ENCODE results near the gene PPY.

DNA sequence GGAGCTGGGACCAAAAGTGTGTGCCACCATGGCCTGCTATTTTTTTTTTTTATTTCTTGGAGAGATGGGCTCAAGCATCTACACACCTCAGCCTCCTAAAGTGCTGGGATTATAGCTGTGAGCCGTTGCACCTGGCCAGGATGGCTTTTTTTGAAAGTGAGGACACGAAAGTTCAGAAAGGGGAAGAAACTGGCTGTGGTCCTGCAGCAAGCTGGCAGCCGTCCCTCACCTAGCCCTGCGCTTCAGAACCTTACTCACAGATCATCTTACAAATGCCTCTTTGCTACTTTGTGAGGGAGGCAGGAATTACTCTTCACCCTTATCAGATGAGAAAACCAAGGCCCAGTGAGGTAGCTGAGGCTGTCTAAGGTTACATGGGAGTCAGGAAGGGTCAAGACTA is 4.5 kb upstream of the PPY start:
- TF ChIP-seq, protein P1, sequence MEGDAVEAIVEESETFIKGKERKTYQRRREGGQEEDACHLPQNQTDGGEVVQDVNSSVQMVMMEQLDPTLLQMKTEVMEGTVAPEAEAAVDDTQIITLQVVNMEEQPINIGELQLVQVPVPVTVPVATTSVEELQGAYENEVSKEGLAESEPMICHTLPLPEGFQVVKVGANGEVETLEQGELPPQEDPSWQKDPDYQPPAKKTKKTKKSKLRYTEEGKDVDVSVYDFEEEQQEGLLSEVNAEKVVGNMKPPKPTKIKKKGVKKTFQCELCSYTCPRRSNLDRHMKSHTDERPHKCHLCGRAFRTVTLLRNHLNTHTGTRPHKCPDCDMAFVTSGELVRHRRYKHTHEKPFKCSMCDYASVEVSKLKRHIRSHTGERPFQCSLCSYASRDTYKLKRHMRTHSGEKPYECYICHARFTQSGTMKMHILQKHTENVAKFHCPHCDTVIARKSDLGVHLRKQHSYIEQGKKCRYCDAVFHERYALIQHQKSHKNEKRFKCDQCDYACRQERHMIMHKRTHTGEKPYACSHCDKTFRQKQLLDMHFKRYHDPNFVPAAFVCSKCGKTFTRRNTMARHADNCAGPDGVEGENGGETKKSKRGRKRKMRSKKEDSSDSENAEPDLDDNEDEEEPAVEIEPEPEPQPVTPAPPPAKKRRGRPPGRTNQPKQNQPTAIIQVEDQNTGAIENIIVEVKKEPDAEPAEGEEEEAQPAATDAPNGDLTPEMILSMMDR (IDR thresholded peaks at IDR 0.05; ENCODE audit: low read length) = no peak
- TF ChIP-seq EZH2 (IDR thresholded peaks at IDR 0.05; ENCODE audit: borderline replicate concordance, low read length) = no peak
